Measurements from ENCODE around the gene TSR1. TPM values are rescaled to one million over a fixed set of nuclear protein-coding genes. Genes with fewer than 3 reads are reported as not detected.
A peak's percentile ranks its signal among the peaks of the same experiment; 100 is the strongest.

Gene TSR1
- total RNA-seq: 47.1 and 66.9 TPM in 2 replicates

GRCh38 chr17:2336215-2336851 lies at the start of gene TSR1:
Gene TSR1 (minus strand): TSS chr17:2336457. CDS start chr17:2336427, 30 bp downstream.

GRCh38 chr17:2336852-2337543 lies 741 bp upstream of the TSR1 start, which contains the start of gene SGSM2:
Gene SGSM2 (plus strand): TSS chr17:2337501. CDS start chr17:2337689, 188 bp downstream.

GRCh38 chr17:2303204-2304188 lies 32.8 kb downstream of the TSR1 start, which contains the start of the genes SMG6 and SRR:
Gene SMG6 (minus strand): TSS chr17:2303785. CDS start chr17:2303720, 65 bp downstream.
Gene SRR (plus strand): TSS chr17:2303950. CDS start chr17:2315561, 11,611 bp downstream.

Small RNA genes lying within 50 kb of the gene (small RNA-seq; reads per million reads assigned to genes)
- not detected for gene AC006435.3 (ENCODE audit: low replicate concordance)
- 52.7 reads per million, percentile 98 among the genes with 10 or more reads in this experiment for gene SNORD91A (ENCODE audit: low replicate concordance)
- 12.3 reads per million, percentile 95 among the genes with 10 or more reads in this experiment for gene SNORD91B (ENCODE audit: low replicate concordance)

Other genes starting within 250 kb of the TSR1 start
- gene SMG6, start 32.7 kb downstream of the TSR1 start, total RNA-seq: 36.3 and 43.2 TPM in 2 replicates
- gene SRR, start 32.5 kb downstream of the TSR1 start, total RNA-seq: 21.7 and 24.3 TPM in 2 replicates
- 24.2 and 38.1 TPM in 2 replicates for gene SGSM2, start 1.0 kb upstream of the TSR1 start, total RNA-seq
- gene MNT, start 64.6 kb upstream of the TSR1 start, total RNA-seq: 10.0 and 15.8 TPM in 2 replicates
- 6.6 and 18.3 TPM in 2 replicates for gene METTL16, start 175.4 kb upstream of the TSR1 start, total RNA-seq

Data from placental pericyte (primary cell).